Caco-2 (cell line): ENCODE data around the gene FAM135A. TPM values are rescaled to one million over a fixed set of nuclear protein-coding genes. Genes with fewer than 3 reads are reported as not detected.

Source experiments
- BruUV-seq: library from RNA; stranded (reverse); fragments of 400-500 nt; replicated peaks from 2 replicates; lab custom pipeline; 2021; lab: Mats Ljungman, UMichigan
- CTCF ChIA-PET: fragments of 300-600 bp; sonication (Branson Sonifier 250); formaldehyde crosslinking; loops from one replicate; lab custom pipeline; 2022; ENCODE audit warnings: antibody characterized with exemption; lab: Charles Lee
- POLR2A ChIA-PET: fragments of 300-600 bp; sonication (Branson Sonifier 250); formaldehyde crosslinking; loops from one replicate; lab custom pipeline; 2022; ENCODE audit warnings: antibody characterized with exemption; lab: Charles Lee
- DNase-seq, 2 experiments: peaks; one replicate each; pipeline versions ENCODE4 v3.0.0 to v3.0.0-alpha.2; 2020 to 2022
- H3K27me3 ChIP-seq: replicated peaks from 2 replicates; pipeline ENCODE4 v1.6.0; 2011; ENCODE audit warnings: low read length; ENCODE audit not compliant: control insufficient read depth, insufficient read depth
- H3K36me3 ChIP-seq: 2 replicates; pipeline ENCODE4 v1.5.1; 2011; ENCODE audit warnings: low read length; ENCODE audit not compliant: control insufficient read depth, insufficient read depth
- H3K4me1 ChIP-seq: fragments of 250-450 bp; sonication (Bioruptor Pico); 2 replicates; pipeline ENCODE4 v1.5.1; 2020; ENCODE audit warnings: mild to moderate bottlenecking
- H3K4me3 ChIP-seq: 2 replicates; pipeline ENCODE4 v1.5.1; 2011; ENCODE audit warnings: low read depth, mild to moderate bottlenecking, control low read depth, low read length
- H3K9me3 ChIP-seq: fragments of 250-450 bp; sonication (Bioruptor Pico); 2 replicates; pipeline ENCODE4 v1.5.1; 2020; ENCODE audit warnings: mild to moderate bottlenecking, moderate library complexity
- H3K27ac Mint-ChIP-seq: one replicate; pipeline ENCODE4 v1.8.0; 2022; ENCODE audit warnings: mixed read lengths; ENCODE audit not compliant: unreplicated experiment
- H3K27me3 Mint-ChIP-seq: one replicate; pipeline ENCODE4 v1.8.0; 2022; ENCODE audit warnings: mixed read lengths; ENCODE audit not compliant: insufficient read depth, unreplicated experiment
- H3K36me3 Mint-ChIP-seq: one replicate; pipeline ENCODE4 v1.8.0; 2022; ENCODE audit warnings: mild to moderate bottlenecking, mixed read lengths; ENCODE audit not compliant: insufficient read depth, unreplicated experiment
- H3K4me1 Mint-ChIP-seq: one replicate; pipeline ENCODE4 v1.8.0; 2022; ENCODE audit warnings: low read depth, mixed read lengths; ENCODE audit not compliant: unreplicated experiment
- H3K4me3 Mint-ChIP-seq: one replicate; pipeline ENCODE4 v1.8.0; 2022; ENCODE audit warnings: mild to moderate bottlenecking, moderate library complexity, mixed read lengths; ENCODE audit not compliant: unreplicated experiment
- H3K9me3 Mint-ChIP-seq: one replicate; pipeline ENCODE4 v1.8.0; 2022; ENCODE audit warnings: mixed read lengths; ENCODE audit not compliant: unreplicated experiment
- intact Hi-C: fragments of 100-400 bp; cut with micrococcal nuclease; formaldehyde crosslinking; loops from one replicate; pipeline ENCODE4 v1.10.0; 2022; ENCODE audit not compliant: unreplicated experiment
- total RNA-seq: library from RNA; stranded (reverse); gene quantifications from 2 replicates; pipeline ENCODE4 v1.2.3, GENCODE V29; 2022
- TF ChIP-seq, protein P1 (sequence below), 2 experiments: fragments of 200-600 bp in 1 of 2; IDR thresholded peaks; 1 replicate in 1 of 2; 2 replicates in 1 of 2; pipeline versions ENCODE4 v1.5.1 to v1.8.0; 2011 to 2022; ENCODE audit warnings: antibody characterized with exemption in 1 of 2, control low read depth in 1 of 2, inconsistent platforms in 1 of 2, low read depth in 1 of 2, low read length in 1 of 2, mild to moderate bottlenecking in 1 of 2, moderate library complexity in 1 of 2; ENCODE audit not compliant: insufficient read depth in 1 of 2, severe bottlenecking in 1 of 2, unreplicated experiment in 1 of 2

FAM135A gene
- total RNA-seq, 1 experiment from 2014 or later = 18.7 TPM

DNA sequence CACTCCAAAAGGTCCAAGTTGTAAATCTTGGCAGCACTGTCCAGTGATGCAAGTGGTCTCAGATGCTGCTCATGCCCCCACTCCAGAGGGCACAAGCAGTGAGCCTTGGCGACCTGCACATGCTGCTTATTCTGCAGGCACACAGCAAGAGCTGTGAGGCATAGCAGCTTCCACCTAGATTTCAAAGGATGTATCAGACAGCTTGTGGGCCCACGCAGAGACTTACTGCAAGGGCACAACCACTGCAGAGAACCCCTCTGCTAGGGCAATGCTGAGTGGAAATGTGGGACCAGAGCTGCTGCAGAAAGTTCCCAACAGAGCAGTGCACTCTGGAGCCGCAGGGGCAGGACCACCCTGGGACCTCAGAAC, 179.8 kb downstream of the FAM135A start:
- peaks cover 3% of the 10 kb centered on the region; the same call in 1 of the 2 replicates for H3K36me3 ChIP-seq
- peaks cover 12% of the 10 kb centered on the region for H3K4me1 Mint-ChIP-seq
- H3K4me1 ChIP-seq = peaks cover 18% of the 10 kb centered on the region
- intact Hi-C loops = no loop called here
- H3K27me3 ChIP-seq = no peaks in the 10 kb centered on the region
- POLR2A ChIA-PET = interaction anchor here (0.6 kb wide), 1 partner anchor 12 kb away, joined by 5 read pairs; no protein-coding TSS in a partner anchor
- H3K9me3 Mint-ChIP-seq = no peaks in the 10 kb centered on the region
- peaks cover 12% of the 10 kb centered on the region for H3K9me3 ChIP-seq
- no peak for DNase-seq
- no peak overlapping the region for H3K4me3 Mint-ChIP-seq
- CTCF ChIA-PET = no interaction called here
- TF ChIP-seq, protein P1, sequence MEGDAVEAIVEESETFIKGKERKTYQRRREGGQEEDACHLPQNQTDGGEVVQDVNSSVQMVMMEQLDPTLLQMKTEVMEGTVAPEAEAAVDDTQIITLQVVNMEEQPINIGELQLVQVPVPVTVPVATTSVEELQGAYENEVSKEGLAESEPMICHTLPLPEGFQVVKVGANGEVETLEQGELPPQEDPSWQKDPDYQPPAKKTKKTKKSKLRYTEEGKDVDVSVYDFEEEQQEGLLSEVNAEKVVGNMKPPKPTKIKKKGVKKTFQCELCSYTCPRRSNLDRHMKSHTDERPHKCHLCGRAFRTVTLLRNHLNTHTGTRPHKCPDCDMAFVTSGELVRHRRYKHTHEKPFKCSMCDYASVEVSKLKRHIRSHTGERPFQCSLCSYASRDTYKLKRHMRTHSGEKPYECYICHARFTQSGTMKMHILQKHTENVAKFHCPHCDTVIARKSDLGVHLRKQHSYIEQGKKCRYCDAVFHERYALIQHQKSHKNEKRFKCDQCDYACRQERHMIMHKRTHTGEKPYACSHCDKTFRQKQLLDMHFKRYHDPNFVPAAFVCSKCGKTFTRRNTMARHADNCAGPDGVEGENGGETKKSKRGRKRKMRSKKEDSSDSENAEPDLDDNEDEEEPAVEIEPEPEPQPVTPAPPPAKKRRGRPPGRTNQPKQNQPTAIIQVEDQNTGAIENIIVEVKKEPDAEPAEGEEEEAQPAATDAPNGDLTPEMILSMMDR (IDR thresholded peaks at IDR 0.05; ENCODE audit: insufficient read depth in 1 of 2, low read depth in 1 of 2, low read length in 1 of 2, severe bottlenecking in 1 of 2, unreplicated experiment in 1 of 2) = no peak
- H3K27me3 Mint-ChIP-seq = no peaks in the 10 kb centered on the region
- no peak overlapping the region for H3K4me3 ChIP-seq
- BruUV-seq = no TSS peak
- H3K27ac Mint-ChIP-seq = no peak overlapping the region
- peaks cover 6% of the 10 kb centered on the region for H3K36me3 Mint-ChIP-seq

- no peaks in the 10 kb centered on the region; the same call in 1 of the 2 replicates for H3K9me3 ChIP-seq
- H3K27me3 ChIP-seq = no peaks in the 10 kb centered on the region
- no peak overlapping the region for H3K4me3 ChIP-seq
- no peaks in the 10 kb centered on the region for H3K4me1 ChIP-seq
- Mint-ChIP-seq H3K4me1 (no peaks in the 10 kb centered on the region), H3K27ac (no peak overlapping the region), H3K36me3 (no peaks in the 10 kb centered on the region), H3K27me3 (no peaks in the 10 kb centered on the region), H3K4me3 (no peak overlapping the region), H3K9me3 (no peaks in the 10 kb centered on the region)
- BruUV-seq = no TSS peak
- TF ChIP-seq, protein P1 (IDR thresholded peaks at IDR 0.05; ENCODE audit: insufficient read depth in 1 of 2, low read depth in 1 of 2, low read length in 1 of 2, severe bottlenecking in 1 of 2, unreplicated experiment in 1 of 2) = no peak
- POLR2A ChIA-PET = no interaction called here
- intact Hi-C loops = no loop called here
- DNase-seq = no peak
- CTCF ChIA-PET = no interaction called here
- no peaks in the 10 kb centered on the region for H3K36me3 ChIP-seq
Measured at GRCh38 chr6:70599187-70599586, 185.9 kb downstream of the FAM135A start.

GRCh38 chr6:70601014-70601413, 187.7 kb downstream of the FAM135A start:
- no TSS peak for BruUV-seq
- Histone ChIP-seq H3K4me3 (no peak overlapping the region), H3K36me3 (no peaks in the 10 kb centered on the region), H3K27me3 (no peaks in the 10 kb centered on the region), H3K4me1 (no peaks in the 10 kb centered on the region), H3K9me3 (no peaks in the 10 kb centered on the region)
- no peaks in the 10 kb centered on the region for H3K27me3 Mint-ChIP-seq
- H3K4me3 Mint-ChIP-seq = no peak overlapping the region
- CTCF ChIA-PET = no interaction called here
- no peak for DNase-seq
- intact Hi-C loops = no loop called here
- no peaks in the 10 kb centered on the region for H3K36me3 Mint-ChIP-seq
- no peak overlapping the region for H3K27ac Mint-ChIP-seq
- TF ChIP-seq, protein P1 (IDR thresholded peaks at IDR 0.05; ENCODE audit: insufficient read depth in 1 of 2, low read depth in 1 of 2, low read length in 1 of 2, severe bottlenecking in 1 of 2, unreplicated experiment in 1 of 2) = no peak
- H3K9me3 Mint-ChIP-seq = no peaks in the 10 kb centered on the region
- POLR2A ChIA-PET = no interaction called here
- no peaks in the 10 kb centered on the region for H3K4me1 Mint-ChIP-seq
